DMS79 treated with DMSO at 0.1 percent for 48 hours (cell line): Measurements from ENCODE around the gene SLC44A5.
A peak's percentile ranks its signal among the peaks of the same experiment; 100 is the strongest.
"Not testable (repeated sequence)": the region's sequence is repeated elsewhere in the genome, so short reads cannot be mapped to it uniquely, and the experiment has no call there.

Source experiments
- DNase-seq: peaks from one replicate; lab custom pipeline; 2025; lab: John Stamatoyannopoulos, UW

Gene SLC44A5

DNA sequence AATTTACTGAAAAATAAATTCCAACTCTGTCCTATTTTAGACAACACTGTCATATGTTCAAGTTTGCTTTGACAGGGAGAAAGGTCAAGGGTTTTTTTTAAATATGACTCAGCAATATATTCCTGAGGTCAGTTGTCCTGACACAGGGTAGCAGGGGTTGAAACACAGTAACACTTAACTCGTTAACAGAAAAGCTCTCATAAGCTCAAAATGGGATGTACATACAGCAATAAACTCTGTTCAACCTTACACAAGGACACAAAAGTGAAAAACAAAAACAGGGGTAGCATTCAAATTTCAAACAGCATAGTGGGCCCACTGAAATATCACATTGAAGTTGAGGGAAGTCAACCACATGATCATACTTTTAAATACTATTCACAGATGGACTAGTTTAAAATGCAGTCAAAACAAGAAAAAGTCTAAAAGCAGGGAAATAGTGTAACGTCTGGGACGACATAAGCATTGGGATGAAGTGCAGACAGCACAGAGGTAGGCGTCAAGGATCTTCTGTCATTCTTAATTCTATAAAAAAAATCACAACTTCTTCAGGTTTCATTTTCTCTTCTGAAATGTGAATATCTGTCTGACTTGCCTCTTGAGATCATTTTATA, 89.9 kb downstream of the SLC44A5 start:
- DNase-seq: no peak

DNA sequence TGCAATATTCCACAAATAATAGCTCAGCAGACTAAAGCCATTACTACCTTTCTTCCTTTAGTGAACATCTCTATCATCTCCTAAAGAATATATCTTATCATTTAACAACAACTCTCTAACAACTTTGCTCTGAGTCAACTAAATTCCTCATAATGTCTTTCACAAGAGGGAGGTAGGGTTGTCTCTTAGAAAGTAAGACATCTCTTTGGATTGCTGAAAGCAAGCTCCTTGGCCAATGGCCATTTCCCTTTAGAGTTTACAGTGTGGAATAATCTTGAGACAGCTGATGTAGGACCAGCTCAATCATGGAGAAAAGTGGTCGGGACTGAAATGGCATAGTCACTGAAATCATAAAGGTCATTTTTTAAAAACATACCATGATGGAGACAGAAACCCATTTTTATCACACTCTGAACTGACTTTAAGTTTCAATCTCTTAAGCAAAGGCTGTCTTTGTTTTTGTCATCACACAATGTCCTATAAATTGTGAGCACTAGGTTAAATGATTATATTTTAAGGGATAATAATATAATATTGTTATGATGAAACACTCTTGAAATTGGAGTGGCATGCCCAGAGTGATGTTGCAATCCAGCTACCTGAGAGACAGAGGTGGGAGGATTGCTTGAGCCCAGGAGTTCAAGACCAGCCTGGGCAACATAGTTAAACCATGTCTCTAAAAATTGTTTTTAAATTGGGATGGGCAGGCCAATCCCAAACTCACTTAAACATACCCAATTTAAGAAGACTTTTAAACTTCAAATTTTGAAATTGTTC, 91.1 kb downstream of the SLC44A5 start:
- no peak for DNase-seq

GRCh38 chr1:75518686-75519085, 92.2 kb downstream of the SLC44A5 start:
- no peak for DNase-seq

DNA sequence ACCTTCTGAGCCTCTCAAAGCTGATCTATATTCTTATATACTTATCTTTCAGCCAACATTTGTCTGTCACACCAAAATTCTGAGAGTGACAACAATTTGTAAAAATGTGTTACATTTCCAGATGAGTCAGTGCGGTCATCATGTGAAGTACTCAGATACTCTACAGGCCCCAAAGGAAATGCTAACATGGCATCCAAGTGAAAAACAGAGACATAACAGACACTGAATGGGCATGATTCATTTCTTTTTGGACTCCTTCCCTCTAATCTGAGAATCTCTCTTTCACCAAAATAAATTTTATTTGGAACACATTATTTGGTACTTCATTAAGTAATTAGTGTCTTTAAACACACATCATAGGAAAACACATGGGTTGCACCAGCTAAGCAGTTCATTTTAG, 96.6 kb downstream of the SLC44A5 start:
- DNase-seq: no peak

GRCh38 chr1:75506976-75507375, 103.9 kb downstream of the SLC44A5 start:
- DNase-seq: no peak

GRCh38 chr1:75503221-75503974, 107.5 kb downstream of the SLC44A5 start:
- DNase-seq: no peak

DNA sequence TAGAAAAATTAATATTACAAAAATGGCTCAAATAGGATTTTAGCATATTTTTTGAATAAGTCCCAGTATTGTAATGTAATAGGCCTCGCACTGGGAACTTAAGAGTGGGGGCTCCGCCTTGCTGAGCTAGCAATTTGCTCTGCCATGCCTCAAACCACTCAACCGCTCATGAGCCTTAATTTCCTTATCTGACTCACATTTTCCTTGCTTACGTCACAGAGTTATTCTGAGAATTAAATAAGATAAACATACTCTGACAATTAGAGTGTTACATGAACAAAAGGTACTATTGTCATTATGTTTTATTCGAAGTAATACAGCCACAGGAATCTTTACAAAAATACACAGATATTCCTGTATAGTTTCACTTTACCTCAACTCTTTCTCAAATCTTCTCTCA, 108.1 kb downstream of the SLC44A5 start:
- DNase-seq: no peak

DNA sequence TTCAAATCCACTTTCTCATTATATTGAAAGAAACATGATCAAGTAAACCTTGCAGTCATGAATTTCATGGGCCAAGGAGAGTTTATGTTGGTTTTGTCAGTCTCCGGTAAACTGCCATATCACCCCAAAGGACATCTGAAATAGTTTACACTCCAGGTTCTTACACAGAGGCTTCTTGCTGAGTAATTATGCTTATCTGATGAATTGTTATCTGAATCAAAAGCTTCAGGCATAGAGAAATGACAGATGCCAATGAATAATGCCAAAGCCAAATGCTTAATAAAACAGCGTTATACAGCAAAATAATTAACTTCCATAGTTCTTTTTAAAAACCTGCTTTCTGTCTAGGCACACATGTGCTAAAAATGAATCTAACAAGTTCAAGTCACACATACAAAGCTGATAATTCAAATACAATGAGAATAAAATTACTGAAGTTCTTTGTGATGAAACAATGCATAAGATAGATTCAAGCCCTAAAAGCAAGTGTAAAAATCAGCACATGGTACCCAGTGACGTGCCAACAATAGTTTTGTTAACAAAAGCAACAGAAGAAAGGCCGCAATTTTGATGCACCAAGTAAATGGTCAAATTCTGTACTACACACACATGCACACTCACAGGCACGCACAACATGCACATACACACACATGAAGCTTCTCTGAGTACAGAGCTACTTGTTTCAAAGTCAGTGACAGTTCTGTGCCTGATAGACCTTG, 109.2 kb downstream of the SLC44A5 start:
- no peak for DNase-seq

GRCh38 chr1:75492011-75492410, 118.9 kb downstream of the SLC44A5 start:
- no peak for DNase-seq

DNA sequence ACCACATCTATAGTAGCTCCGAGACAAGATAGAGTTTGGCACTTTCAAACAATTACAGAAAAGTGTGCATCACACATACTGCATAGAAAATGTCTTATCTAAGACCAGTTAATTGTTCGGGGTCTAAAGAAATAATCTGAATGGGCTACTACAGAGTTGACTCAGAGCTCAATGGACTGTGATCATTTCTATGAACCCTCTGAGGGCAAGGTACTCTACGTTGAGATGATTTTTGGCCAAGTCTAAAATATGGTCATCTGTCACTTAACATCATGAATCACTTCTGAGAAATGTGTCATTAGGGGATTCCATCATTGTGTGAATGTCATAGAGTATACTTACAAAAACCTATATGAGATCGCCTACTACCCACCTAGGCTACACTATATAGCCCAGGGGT, 123.5 kb downstream of the SLC44A5 start:
- DNase-seq: no peak

- DNase-seq: no peak
Measured at GRCh38 chr1:75484789-75485188, 126.1 kb downstream of the SLC44A5 start.

GRCh38 chr1:75482951-75483350, 128.0 kb downstream of the SLC44A5 start:
- no peak for DNase-seq

DNA sequence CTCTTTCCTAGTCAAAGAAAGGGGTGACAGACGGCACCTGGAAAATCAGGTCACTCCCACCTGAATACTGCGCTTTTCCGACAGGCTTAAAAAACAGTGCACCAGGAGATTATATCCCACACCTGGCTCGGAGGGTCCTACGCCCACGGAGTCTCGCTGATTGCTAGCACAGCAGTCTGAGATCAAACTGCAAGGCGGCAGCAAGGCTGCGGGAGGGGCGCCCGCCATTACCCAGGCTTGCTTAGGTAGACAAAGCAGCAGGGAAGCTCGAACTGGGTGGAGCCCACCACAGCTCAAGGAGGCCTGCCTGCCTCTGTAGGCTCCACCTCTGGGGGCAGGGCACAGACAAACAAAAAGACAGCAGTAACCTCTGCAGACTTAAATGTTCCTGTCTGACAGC, 134.4 kb downstream of the SLC44A5 start:
- not testable (repeated sequence) for DNase-seq

- DNase-seq: no peak
Measured at GRCh38 chr1:75475696-75476095, 135.2 kb downstream of the SLC44A5 start.

- DNase-seq: no peak
Measured at GRCh38 chr1:75472971-75473603, 137.8 kb downstream of the SLC44A5 start.

DNA sequence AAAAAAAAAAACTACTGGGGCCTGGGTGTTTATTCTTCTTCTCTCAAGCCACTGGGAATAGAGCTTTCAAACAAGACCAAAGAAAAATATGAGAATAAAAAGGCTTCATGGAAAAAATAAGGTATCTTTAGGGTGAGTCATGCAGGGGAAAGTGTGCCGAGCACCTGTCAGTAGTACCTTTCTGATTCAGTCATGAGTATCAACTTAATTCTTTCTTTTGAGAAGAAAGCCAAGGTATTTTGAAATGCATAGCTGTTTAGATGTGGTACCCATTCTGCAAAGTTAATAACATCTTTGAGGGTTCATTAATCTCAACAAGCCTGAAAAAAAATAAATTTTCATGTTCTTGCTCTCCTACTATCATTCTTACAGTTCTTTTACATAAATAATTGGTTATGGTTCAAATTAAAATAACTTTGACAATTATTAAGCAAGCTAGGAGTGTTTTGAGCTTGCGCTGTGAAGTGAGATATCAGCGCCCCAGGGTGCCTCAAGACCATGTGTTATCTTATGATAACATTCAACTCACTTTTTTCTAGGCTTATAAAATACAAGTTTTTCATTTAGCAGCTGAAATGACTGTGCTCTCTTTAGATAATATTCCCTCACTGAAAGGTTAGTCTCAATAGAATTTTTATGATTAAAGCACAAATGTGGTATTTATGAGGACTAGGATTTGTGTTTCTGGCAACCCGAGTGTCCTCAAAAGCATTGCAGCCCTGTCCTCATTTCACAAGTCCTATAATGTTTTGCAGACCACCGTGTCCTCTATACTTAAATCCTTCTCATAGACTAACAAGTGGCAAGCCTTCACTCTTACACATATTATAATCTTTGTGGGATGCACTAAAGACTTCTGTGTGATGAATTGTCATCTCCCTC, 138.6 kb downstream of the SLC44A5 start:
- DNase-seq: peak; percentile 2

- no peak for DNase-seq
Measured at GRCh38 chr1:75471252-75471651, 139.7 kb downstream of the SLC44A5 start.

DNA sequence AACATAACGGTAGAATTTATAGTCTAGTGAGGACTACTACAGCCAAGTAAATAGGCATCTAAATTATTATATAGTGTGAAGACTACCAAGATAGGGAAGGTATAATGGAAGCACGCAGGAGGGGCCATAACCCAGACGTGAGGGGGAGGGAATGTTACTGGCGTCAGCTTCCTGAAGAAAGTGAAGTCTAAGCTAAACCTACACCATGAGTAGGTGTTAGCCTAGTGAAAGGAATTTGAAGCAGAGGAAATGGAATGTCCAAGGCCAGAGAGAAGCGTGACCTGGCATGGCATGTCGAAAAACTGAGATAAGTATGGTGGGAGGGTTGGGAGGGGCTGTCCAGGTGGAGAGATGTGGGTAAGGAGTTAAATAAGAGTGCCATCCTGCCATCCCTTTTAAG, 140.5 kb downstream of the SLC44A5 start:
- DNase-seq: no peak

GRCh38 chr1:75469586-75470173, 141.2 kb downstream of the SLC44A5 start:
- no peak for DNase-seq

GRCh38 chr1:75461808-75462325, 149.0 kb downstream of the SLC44A5 start:
- DNase-seq: no peak
